GM19193 (cell line): ENCODE results near the gene GRIN2A.

Source experiments
- POLR2A ChIP-seq: IDR thresholded peaks from 4 replicates; pipeline ENCODE4 v1.6.1; 2011; ENCODE audit not compliant: insufficient read depth, insufficient read length; ENCODE audit errors: extremely low read depth

The GRIN2A gene

DNA sequence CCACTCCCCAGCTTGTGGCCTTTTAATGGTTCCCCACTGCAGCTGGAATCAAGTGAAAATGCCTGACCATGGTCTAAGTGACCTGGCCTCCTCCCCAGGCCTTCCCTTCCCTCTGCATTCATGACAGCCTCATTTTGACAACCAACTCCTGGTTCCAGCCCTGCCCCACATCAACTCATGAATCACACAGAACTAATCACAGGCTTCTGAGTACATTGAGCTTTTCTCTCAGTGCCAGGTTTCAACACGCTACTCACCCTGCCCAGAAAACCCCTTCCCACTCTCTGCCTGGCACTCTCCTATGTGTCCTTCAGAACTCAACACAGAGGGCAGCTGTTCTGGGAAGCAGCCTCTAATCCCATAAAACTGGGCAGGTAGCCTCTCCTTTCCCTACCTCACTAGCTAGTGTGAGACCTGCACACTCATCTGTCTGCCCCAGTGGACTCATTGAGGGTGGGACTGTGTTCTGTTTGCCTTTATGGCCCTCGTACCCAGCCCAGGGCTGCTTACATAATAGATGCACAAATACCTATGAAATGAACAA lies 313.6 kb downstream of the GRIN2A start:
- TF ChIP-seq POLR2A, result no peak

DNA sequence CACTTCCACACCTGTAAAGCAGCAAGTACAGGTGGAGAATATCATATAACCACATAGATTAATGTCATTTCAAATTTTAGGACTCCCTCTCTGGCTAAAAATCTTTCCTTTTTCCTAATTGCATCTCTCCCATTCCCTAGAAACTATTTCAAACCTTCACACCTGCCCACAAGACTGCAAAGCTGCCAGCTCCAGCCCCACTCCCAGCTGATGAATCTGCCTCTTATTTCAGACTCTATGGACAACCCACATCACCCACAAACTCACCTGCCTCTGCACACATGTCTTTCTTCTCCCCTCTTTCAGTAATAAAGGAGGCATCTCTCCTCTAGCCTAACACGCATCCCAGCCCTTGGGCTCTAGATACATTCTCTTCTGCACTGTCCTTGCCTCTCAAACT lies 315.1 kb downstream of the GRIN2A start:
- no peak for TF ChIP-seq POLR2A

DNA sequence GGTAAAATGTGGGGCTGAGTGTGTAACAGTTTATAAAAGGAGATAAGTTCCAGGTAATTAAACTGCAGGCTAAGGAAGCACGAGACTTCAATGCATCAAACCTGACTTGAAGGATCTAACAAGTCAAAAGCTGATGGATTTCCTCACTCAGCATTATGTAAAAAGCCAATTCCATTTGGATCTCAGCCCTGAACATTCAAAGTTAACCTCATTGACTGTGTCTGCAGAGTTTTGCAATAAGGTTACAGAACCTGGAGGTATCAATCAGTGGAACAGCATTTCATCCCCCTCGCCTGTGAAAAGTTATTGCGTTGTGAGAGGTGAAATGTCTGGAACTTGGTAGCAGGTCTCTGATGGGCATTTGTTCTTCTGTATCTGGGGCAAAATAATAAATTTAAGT lies 317.8 kb downstream of the GRIN2A start:
- no peak for TF ChIP-seq POLR2A

DNA sequence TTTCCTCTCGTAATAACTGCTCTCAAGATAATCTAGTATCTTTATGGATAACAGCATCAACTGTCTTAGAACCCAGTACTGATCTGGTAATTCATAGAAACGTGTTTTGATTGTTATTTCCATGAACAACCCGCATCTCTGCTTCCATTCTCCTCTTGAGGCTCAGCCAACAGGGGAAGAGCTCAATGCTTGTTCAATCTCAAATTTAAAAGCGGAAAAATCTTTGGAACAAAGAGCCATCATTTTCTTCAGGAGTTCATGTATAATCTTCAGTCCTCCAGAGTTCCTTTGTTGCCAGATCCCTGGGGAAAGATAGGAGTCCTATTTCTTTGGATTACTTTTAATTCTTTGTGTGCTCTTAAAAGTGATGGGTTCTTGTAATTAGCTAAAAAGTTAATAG lies 319.9 kb downstream of the GRIN2A start:
- TF ChIP-seq POLR2A, result no peak

DNA sequence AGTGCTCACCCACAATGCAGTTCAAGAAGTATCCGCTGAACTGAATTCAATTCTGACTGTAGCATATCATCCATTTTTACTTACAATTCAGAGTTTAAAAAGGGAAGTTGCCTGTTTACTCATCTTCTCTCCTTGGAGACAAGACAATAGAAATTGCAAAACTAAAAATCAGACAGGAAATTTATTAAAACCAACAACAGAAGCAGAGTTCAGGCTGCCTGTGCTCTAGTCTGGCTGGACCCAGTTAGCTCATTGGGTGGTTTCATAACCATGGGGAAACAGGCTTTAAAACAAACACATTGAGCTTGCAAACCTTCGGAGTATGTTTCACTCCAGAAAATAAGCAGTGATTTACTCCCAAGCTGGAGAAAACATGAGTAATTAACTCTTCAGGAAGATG lies 321.4 kb downstream of the GRIN2A start:
- TF ChIP-seq POLR2A, result no peak

DNA sequence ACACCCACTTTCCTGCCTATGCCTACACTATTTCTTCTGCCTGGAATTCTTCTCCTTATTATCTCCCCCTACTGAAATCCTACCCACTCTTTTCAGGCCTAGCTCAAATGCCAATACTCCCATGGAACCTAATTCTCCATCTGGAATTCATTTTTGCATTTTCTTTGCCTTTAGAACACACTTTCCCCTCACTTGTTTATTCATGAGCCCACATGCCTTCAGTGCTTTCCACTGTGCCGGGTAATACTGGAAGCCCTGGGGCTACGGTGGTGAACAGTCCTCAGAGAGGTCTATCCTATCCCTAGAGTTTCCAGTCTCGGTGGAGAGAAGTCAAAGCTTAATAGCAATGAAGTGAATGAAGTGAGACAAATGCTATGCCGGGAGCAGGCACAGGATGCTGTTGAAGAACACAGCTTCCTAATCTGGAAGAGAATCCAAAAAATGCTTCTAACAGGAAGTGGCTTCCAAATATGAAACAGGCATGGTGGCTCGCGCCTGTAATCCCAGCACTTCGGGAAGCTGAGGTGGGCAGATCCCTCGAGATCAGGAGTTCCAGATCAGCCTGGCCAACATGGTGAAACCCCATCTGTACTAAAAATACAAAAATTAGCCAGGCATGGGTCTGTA lies 322.4 kb downstream of the GRIN2A start:
- no peak for TF ChIP-seq POLR2A

DNA sequence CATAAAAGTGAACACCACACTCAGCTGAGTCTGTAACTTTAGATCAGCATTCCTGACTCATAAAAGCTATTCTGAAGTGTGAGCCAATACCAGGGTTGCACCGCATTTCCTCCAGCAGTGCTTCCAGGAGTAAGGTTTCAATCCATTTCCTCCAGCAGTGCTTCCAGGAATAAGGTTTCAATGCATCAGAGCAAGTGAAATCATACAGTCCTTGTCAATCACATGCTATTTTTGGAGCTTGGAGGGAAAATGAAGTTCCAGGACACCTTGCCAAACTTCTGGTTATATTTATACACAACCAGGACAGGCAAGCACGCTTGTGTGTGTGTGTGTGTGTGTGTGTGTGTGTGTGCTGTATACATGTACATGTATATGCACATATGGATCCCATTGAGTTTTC lies 327.6 kb downstream of the GRIN2A start:
- TF ChIP-seq POLR2A, result no peak

DNA sequence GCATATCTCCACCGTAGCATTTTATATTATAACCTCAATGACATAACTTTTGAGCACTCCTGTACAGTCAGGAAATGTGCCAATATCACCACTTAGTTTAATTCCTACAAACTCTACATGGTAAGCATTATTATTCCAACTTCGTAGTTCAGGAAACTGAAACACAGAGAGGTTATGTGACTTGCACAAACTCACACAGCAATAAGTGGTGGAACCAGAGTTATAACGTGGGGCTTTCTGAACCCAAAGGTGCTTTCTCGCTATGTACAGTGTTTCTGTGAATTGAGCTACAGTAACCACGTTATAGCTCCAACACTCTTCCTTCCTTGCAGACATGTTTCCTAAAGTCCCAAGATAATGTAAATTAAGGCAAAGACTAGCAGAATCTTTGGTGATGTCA lies 330.2 kb downstream of the GRIN2A start:
- no peak for TF ChIP-seq POLR2A

DNA sequence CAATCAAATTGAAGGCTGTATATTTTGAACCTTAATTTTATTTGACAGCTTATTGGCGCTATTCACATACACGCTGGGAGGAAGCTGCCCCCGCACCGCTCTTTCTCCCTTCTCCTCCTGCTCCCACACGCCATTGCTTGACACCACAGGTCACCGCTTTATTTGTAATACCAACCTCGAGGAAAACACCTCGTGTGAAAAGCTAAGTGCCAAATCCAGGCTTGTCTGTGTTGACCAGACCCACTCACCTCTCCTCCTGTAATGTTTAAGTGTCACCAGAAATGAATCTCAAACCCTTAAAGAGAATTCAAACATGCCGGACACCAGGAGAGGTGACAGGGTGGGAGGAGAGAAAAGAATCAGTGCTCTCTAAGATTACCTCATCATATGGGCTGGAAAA lies 331.4 kb downstream of the GRIN2A start:
- TF ChIP-seq POLR2A, result no peak

DNA sequence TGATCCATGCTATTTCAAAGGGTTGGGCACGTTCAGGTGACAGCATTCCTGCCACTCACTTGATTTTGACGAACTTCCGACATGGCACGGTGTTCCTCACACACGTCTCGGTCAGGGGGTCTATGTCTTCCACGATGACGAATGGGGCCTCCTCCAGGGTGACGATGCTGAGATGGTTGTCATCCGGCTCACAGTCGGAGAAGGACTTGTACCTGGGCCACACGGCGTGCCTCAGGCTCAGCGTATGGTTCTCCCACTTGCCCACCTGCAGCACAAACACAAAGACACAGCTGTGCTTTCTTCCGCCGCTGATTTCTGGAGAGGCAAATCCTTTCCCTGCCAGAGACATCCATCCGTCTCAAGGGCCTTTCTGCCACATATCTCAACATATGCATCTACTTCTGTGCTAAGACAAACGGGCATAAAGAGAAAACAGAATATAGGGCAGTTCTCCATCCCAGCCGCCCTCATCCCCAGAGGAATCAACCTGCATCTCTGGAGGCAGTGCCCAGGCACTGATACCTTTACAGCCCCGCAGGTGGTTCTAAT lies 332.5 kb downstream of the GRIN2A start:
- no peak for TF ChIP-seq POLR2A

DNA sequence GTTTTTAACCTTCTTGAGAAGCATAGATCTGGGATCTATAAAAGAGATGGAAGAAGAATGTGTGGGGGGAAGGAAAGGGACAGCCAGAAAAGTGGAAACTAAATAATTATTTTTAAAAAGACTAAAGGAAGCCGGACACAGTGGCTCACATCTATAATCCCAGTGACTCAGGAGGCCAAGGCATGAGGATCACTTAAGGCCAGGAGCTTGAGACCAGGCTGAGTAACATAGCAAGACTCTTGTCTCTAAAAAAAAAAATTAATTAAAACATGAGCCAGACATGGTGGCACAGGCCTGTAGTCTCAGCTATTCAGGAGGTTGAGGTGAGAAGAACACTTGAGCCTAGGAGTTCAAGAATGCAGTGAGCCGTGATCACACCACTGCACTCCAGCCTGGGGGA lies 335.1 kb downstream of the GRIN2A start:
- TF ChIP-seq POLR2A, result no peak

DNA sequence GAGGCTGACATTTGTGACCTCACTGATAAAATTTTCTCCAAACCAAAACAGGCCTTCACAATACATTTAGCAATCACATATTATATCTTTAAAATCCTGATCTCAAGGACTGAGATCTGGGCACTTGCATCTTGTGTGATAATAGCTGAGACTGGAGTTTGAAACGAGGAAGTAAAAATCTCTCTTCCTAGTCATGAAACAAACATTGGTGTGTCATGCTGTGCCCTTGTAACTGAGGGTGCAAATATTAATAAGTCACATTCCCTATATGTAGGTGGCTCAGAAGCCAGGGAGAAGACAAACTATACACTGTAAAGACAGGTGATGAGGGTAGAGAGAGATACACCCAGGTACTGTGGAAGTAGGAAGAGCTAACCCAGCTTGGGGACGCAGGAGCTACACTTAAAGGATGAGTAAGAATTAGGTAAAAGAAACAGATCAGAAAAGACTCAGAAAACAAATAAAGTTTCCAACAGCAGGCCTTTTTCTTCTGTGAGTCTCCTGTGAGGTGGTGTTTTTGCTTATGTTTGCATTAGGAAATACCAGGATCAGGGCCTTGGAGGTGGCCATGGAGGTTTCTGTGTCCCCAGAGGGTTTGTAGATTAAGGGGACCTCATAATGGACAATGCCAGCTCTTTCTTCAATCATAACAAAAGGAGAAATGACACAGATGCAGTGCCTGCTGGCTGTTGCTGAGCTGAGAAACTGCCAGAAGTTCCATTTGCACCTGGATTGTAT lies 335.7 kb downstream of the GRIN2A start:
- no peak for TF ChIP-seq POLR2A

DNA sequence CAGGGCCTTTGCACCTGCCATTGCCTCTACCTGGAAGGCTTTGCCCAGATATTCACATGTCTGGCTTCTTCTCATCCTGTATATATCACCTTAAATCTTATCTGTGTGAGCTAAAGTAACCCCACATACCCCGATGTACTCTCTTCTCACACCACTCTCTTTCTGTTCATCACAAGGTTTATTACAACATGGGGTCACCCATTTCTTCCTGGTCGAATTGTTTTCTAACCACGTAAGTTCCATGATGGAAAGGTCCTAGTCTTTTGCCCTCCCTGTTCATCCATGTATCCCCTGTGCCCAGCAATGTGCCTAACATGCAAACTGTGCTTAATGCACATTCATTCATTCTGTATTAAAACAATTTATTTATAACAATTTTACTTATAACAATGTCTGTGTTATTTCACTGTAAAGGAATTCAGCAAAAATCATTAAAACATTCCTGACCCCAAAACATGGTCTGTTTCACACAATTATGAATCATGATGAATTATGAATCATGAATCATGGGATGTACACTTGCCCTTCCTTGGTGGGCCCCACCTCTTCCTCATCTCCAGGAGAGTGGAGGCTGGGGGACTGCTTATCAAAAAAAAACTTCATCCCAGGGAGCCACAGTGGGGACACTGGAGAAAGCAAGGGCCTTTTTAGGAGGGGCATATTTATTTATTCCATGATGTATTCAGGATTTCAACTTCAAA lies 336.4 kb downstream of the GRIN2A start:
- no peak for TF ChIP-seq POLR2A

DNA sequence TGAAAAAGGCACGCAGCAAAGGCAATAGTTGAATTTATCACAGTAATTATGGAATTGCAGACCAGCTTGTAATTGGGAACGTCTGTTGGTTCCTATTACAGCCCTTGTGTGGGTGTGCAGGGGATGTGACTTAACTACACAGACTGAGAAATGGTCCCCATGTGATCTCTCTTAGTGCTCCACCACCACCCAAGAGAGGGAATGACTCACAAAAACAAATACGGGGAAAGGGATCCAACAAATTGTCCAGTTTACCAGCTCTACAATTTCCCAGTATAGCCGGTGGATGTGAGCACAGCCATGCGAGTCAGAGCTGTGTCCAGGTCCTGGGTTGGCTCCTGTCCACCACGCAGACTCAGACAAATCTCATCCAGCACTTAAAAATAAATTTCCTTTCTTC lies 337.9 kb downstream of the GRIN2A start:
- no peak for TF ChIP-seq POLR2A

DNA sequence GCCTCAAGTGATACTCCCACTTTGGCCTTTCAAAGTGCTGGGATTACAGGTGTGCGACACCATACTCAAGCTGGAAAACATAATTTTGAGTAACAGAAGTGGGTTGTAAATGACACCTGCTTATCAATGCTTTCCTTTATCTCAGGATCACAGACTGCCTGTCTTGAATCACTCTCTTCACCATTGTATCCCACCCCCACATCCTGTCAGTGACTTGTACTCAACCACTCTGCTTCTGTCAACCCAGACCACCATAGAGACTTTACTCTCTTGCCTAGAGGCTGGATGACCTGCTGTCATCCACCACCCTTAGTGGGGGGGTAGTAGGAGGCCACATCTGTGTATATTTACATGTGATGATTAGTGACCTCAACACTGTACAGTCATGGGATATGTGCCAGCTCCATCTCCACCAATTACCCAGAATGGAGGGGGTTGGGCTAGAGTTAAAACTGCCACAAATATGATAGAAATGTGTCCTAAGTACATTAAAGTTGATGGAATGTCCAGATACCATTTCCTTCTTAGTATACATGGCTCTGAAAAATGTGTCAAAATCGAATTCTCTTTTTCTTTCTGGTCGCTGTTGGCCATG lies 338.7 kb downstream of the GRIN2A start:
- TF ChIP-seq POLR2A, result no peak

DNA sequence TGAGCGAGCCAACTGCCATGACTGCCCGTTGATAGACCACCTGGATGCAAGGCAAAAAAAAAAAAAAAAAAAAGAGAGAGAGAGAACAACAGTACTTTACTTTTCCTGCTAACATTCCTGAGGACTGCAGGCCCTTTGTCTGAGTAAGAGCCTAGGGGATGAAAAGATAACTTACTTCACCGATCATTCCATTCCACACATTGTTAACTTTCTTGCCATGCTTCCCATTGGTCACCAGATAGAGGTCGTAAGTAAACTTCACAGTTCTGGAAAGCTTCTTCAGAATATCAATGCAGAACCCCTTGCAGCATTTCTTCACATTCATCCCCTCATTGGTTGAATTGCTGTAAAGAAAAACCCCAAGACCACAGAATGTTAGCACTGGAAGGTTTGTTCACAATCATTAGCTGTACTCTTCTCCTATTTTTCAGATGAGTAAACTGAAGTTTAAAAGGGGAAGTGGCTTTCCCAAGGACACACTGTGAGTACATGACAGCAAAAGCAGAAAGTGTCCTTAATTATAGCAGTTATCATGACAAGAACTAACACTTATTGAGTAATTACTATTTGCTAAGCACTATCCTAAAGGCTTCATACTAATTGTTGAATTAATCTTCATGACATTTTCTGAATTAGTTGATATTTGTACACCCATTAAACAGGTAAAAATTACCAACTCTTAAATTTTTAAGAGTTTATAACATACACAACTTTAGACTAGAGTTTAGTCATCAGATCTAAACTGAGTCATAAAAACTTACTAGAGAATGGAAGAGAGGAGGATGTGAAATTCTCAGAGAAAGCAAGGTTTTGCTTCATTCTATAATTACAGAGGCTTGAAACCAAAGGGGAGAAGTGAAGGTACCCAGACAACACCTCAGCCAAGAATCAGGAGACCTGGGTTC lies 341.2 kb downstream of the GRIN2A start:
- no peak for TF ChIP-seq POLR2A
